HG02870 (cell line): ENCODE results near the gene ZFAND2B.
"Not testable (repeated sequence)": the region's sequence is repeated elsewhere in the genome, so short reads cannot be mapped to it uniquely, and the experiment has no call there.

Experiments used
- ATAC-seq: cut with Tn5 transposase; IDR thresholded peaks from one replicate; pipeline ENCODE4 v1.9.1; 2021; ENCODE audit warnings: mild to moderate bottlenecking, moderate library complexity; ENCODE audit not compliant: unreplicated experiment

Gene ZFAND2B

DNA sequence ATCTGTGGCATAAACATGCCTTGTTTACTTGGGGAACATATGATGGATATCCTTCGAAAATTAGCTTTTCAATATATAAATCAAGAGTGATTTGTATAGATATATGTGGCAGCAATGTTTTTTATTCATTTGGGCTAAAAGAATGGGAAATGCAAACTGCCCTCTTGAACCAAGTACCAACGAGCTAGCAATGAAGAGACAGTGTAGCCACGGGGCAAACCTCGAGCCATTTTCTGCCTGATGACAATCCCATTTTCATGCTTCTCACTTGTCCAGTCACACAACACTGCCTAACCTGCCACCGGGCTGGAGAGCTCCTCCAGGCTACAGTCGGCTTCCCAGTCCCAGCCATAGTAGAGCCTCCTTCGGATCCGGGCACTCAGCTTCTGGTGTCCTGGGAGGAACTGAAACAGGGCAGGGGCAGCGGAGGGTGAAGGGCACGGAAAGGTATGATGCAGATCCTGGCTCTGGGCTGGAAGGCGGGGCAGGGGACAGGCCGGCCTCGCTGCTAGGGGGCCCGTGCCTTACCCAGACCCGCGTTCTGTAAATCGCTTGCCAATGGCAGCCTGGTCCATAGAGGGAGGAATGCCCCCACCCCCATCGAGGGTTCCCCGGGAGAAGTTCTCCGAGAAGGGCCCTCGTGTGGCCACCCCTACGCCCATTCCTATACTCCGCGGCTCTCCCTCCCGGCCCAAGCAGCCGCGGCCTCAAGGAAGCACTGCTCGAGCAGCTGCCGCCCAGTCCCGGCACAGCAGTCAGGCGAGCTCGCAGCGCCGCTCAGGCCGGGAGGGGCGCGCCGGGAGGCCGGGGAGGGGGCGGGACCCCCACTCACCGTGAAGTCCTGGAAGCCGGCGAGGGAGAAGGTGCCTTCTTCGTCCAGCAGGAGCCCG lies 30.4 kb upstream of the ZFAND2B start:
- peak; percentile 15 for ATAC-seq

DNA sequence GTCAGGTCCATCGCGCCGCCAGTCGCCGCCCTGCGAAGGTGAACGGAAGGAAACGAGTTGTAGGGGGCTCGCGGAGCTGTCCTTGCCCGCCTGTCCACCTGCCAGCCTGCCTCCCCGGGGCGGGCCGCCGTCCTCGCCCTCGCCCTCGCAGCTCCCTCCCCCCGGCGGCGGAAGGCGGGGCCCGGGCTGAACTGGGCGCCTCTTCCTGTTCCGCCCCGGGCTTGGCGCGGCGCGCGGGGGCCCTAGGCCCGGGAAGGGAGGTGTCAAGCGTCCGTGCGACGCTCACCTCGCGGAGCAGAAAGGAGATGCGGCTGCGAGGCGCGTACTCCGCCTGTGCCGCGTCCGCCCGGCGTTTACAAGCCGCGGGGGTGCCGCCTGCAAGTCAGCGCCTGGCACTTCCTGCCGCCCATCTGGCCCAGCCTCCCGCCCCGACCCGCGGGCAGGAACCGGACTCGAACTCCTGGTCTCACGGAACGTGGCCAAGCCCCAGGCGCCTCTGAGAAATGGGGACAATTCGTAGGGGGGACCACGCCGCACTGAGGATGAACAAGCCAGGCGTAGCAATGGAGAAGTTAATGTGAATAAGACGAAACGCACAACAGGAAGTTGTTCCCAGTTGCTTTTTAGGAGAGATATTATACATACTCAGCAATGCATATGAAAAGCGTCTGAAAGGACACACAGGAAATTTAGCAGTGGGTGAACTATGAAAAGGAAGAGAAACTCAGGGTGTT lies 29.6 kb upstream of the ZFAND2B start, which contains the start of gene CNPPD1:
Gene CNPPD1, minus strand, starts transcription at position 108 of the 734 bp plus-strand sequence. Its CDS starts 97 bp downstream, at position 11.
- peak; percentile 67 for ATAC-seq

DNA sequence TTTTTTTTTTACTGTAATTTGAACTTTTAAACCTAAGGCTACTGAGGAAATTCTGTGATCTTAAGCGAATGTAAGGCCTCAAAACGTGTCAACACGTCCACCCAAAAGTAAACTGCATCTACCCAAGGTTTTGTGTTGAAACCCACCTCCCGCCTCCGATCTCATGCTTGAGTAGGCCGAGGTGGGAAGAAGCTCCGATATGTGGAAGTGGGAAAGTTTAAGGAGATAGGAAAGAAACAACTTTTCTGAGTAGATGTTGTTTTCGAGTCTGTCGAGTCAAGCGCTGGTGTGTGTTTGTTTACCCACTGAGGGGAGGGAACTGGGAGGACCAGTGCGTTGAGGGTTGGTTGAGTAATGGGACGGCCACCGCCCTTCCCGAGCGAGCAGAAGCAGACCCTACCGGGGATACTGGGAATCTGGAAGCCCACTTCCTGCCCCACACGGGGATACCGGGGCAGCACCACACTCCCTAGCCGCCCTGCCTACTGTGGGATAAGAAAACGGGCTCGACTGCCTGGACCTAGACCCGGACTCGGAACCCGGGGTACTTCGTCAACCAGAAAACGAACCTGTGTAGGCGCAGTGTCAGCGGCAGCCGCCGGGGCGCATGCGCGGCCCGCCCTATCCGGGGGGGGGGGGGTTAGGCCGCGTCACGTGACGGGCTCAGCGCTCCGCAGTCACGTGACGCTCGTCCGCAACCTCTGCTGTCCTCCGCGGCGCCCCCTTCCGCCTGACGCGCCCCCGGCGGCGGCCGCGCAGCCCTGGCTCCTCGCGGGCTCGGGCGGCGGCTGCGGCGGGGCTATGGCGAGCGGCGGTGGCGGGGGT lies 28.8 kb upstream of the ZFAND2B start, which contains the start of gene RETREG2:
Gene RETREG2, plus strand, starts transcription at position 724 of the 825 bp plus-strand sequence. Its CDS starts 78 bp downstream, at position 802.
- peak; percentile 35 for ATAC-seq

DNA sequence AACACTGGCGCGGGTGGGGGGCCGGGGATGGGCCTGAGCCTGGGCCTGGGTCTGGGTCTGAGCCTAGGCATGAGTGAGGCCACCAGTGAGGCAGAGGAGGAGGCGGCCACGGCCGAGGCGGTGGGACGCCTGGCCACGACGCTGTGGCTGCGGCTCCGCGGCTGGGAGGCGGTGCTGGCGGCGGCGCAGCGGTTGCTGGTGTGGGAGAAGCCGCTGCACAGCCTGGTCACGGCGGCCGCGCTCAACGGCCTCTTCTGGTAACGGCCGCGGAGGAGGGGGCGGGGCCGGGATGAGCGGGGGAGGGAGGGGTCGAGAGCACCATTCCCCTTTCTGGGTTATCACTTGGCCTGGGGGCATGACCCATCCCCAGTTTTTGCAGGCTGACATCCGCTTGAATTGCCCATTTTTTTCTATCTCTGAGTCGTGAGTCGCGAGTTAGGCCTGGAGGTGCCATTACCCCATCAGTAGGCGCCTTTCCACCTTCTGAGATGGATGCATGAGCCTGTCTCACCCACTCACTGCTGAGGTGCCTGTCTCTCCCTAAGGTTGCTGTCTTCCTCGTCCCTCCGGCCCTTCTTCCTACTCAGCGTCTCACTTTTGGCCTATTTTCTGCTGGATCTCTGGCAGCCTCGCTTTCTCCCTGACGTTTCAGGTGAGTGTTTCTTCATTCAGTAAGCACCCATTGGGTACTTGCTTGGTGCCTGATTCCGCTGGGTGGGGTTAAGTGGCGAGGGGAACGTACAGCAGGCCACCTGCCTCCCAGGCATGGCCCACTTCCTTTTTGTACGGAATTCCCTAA lies 28.0 kb upstream of the ZFAND2B start:
- peak; percentile 16 for ATAC-seq

GRCh38 chr2:219179601-219180465 lies 26.7 kb upstream of the ZFAND2B start:
- ATAC-seq: no peak

GRCh38 chr2:219180961-219181360 lies 25.6 kb upstream of the ZFAND2B start:
- ATAC-seq: no peak

- ATAC-seq: no peak
Observed at GRCh38 chr2:219181531-219181930, 25.1 kb upstream of the ZFAND2B start.

- no peak for ATAC-seq
Observed at GRCh38 chr2:219182331-219183150, 24.0 kb upstream of the ZFAND2B start.

- ATAC-seq: no peak
Observed at GRCh38 chr2:219183151-219183772, 23.3 kb upstream of the ZFAND2B start.

DNA sequence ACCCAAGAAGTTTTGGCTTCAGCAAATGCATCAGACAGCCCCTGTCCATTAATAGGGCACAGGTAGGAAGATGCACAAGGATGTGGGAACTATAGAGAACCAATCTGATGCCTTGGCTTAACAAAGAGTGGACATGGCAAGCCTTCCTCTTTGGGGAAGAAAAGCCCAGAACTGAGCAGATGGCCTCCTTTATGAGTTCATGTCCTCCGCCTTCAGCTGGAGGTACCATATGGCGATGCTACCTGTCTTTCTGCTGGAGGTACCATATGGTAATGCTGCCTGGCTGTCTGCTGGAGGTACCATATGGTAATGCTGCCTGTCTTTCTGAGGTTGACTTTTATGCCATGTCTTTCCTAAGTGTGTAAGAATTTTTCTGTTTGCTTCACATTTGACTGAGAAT lies 22.5 kb upstream of the ZFAND2B start:
- no peak for ATAC-seq

- peak; percentile 45 for ATAC-seq
Observed at GRCh38 chr2:219186754-219187456, 19.7 kb upstream of the ZFAND2B start.

DNA sequence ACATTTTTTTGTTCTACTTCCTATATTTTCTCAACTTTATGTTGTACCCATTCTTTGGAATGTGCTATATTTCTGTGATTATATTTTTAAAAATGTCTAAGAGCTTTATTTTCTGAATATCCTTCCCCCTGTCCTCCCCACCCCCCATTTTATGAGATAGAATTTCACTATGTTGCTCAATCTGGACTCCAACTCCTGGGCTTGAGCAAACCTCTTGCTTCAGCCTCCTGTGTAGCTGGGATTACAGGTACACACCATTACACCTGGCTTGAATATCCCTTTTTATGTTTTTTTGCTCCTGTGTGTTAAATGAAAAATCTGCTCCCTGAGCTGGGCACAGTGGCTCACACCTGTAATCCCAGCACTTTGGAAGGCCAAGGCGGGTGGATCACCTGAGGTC lies 9.2 kb upstream of the ZFAND2B start:
- no peak for ATAC-seq

GRCh38 chr2:219198974-219199373 lies 7.6 kb upstream of the ZFAND2B start:
- no peak for ATAC-seq

GRCh38 chr2:219199470-219200211 lies 6.9 kb upstream of the ZFAND2B start:
- ATAC-seq: no peak

DNA sequence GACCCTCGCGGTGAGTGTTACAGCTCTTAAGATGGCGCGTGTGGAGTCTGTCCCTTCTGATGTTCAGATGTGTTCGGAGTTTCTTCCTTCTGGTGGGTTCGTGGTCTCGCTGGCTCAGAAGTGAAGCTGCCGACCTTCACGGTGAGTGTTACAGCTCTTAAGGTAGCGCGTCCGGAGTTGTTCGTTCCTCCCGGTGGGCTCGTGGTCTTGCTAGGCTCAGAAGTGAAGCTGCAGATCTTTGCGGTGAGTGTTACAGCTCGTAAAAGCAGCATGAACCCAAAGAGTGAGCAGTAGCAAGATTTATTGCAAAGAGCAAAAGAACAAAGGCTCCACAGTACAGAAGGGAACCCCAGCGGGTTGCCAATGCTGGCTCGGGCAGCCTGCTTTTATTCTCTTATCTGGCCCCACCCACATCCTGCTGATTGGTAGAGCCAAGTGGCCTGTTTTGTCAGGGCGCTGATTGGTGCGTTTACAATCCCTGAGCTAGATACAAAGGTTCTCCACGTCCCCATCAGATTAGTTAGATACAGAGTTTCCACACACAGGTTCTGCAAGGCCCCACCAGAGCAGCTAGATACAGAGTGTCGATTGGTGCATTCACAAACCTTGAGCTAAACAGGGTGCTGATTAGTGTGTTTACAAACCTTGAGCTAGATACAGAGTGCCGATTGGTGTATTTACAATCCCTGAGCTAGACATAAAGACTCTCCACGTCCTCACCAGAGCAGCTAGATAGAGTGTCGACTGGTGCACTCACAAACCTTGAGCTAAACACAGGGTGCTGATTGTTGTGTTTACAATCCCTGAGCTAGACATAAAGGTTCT lies 5.9 kb upstream of the ZFAND2B start:
- not testable (repeated sequence) for ATAC-seq

DNA sequence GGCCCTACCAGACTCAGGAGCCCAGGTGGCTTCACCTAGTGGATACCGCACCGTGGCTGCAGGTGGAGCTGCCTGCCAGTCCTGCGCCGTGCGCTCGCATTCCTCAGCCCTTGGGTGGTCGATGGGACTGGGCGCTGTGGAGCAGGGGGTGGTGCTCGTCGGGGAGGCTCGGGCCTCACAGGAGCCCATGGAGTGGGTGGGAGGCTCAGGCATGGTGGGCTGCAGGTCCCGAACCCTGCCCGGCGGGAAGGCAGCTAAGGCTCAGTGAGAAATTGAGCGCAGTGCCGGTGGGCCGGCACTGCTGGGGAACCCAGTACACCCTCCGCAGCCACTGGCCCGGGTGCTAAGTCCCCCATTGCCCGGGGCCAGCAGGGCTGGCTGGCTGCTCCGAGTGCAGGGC lies 5.3 kb upstream of the ZFAND2B start:
- not testable (repeated sequence) for ATAC-seq
